HG02852 (cell line): ENCODE results near the gene E2F6.

Experiments used
- ATAC-seq: cut with Tn5 transposase; IDR thresholded peaks from one replicate; pipeline ENCODE4 v1.9.1; 2021; ENCODE audit warnings: mild to moderate bottlenecking, moderate library complexity; ENCODE audit not compliant: unreplicated experiment

The E2F6 gene

DNA sequence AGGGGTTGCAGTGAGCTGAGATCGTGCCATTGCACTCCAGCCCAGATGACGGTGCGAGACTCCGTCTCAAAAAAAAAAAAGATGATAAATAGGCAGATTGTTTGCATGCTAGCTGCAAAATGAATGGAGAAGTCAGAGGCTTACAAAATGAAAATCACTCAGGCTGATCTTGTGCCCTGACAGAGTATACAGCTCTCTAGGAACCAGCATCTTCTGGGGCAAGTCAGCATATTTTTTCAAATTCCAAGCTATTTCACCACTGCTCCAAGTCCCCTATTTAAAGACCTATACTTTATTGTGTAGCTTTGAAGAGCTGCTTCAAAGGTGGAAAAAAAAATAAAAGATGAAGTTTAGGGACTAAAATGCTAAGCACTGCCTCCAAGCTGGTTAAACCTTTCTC is 6.1 kb downstream of the E2F6 start:
- ATAC-seq: no peak

DNA sequence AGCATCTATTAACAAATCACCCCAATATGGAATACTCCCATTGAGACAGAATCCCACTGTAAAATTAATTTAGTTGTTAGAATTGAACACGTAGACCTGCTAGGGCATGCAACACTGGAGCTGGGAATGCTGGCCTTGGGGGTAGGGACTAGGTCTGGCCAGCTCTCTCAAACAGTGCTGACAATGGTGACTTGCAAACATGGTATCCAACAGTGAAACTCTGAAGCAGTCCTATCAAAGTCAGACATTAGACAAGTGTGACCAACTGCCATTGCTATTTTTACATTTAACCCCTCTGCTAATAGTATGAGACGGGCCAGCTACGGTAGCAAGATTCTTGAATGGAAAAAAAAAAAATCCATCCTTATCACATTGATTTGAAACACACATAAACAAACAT is 7.2 kb downstream of the E2F6 start:
- no peak for ATAC-seq

DNA sequence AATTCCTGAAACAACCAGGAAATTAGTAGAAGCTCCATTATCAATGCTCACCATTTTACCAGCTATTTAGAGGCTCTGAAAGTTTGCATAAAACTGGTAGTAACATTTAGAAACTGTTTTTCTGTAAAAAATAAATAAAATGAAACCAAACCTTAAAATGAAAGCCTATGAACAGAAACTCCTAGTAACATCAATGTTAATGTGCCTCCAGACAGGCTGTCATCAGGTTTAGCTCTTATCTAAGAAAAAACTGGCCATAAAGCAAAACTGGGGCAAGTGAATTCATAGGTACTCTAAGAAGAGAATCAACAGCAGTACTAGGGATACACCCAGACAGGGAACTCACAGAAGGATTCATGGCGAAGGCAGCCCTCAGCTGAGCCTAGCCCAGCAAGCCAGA is 8.0 kb downstream of the E2F6 start:
- no peak for ATAC-seq

GRCh38 chr2:11456251-11456650 is 9.7 kb downstream of the E2F6 start:
- ATAC-seq: no peak

DNA sequence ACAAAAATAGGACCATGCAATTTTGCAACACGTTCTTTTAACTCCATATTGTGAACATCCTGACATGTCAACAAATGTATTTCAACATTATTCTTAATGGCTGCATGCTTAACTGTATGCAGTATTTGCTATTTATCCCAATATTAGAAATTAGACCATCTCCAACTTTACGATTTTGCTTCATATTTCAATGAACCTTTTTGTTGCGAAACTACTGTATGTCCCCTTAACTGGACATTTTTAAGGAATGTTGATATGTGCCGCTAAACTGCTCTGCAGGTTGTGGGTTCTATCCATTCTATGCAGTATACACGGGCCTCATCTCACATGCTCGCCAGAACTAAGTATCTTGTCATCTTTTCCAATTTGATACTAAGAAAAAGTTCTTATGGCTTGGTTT is 11.1 kb downstream of the E2F6 start:
- no peak for ATAC-seq

DNA sequence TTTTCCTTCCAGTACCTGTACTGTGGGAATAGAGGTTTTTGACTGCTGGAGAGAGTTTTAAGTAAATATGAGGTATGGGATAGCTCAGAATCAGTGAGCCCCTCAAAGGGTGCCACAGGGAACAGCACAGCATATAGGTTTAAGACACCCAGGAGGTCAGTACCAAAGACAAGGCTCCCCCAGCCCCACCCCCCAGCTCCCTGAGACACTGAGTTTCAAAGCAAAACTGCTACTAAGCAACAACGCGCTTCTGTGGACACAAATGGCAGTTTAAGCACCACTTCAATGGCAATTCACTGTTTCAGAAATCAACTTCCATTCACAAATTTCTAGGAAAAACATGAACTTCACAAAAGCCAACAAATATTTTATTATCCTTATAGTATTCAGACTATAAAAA is 15.2 kb downstream of the E2F6 start:
- no peak for ATAC-seq

GRCh38 chr2:11446733-11447248 is 19.2 kb downstream of the E2F6 start:
- ATAC-seq: no peak

DNA sequence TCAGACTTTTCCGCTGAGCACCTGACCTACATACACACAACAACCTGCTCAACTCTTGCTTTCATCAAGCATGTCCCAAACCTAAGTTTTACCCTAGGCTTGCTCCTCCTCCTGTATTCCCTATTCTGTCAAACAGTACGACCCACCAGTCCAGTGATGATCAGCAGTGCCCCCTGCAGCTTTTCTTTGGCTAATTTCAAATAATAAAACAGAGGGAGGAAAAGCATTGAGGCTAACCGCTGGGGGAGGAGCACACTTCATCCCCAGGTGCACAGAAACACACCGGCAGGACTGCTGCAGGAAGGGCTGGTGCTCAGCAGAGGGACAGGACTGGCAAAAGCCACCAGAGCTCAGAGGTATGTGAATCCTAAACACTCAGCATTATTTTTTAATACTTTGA is 21.2 kb downstream of the E2F6 start:
- ATAC-seq: no peak

GRCh38 chr2:11438555-11439080 is 27.3 kb downstream of the E2F6 start:
- no peak for ATAC-seq

DNA sequence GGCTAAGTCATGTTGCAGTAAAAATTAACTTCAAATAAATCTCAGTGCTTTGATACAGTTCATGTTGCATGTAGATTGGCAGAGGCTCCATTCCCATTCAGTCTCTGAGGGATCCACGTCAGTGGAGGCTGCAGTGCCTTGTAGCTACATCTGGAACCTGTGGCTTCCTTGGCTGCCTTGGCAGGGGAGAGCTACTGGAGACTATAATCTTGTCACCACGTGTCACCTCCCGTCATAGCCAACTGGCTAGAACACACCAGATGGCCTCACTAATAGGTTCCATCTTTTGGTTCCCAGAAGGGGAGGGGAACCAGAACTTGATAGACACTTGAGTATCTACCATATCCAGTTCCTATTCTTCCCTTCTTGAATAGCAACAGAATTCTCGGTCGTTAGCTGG is 28.4 kb downstream of the E2F6 start:
- ATAC-seq: no peak

DNA sequence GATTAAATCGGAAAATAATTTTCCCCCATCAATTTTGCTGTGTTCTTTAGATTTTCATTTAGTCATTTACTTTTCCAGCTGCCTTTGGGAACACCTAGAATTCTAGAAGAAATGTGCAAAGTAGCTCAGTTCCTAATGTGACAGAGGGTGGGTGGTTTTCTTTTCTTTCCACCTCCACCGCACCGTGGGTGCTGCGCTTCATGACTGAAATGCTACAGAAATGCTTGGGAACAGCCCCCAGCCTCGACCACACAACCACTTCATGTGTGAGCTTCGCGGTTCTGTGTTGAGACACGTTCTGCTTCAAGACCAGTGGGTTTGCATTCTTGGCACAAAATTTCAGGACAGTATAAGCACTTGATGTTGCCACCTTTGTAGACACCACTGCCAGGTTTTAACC is 30.9 kb downstream of the E2F6 start:
- no peak for ATAC-seq

GRCh38 chr2:11434443-11434842 is 31.5 kb downstream of the E2F6 start:
- no peak for ATAC-seq

DNA sequence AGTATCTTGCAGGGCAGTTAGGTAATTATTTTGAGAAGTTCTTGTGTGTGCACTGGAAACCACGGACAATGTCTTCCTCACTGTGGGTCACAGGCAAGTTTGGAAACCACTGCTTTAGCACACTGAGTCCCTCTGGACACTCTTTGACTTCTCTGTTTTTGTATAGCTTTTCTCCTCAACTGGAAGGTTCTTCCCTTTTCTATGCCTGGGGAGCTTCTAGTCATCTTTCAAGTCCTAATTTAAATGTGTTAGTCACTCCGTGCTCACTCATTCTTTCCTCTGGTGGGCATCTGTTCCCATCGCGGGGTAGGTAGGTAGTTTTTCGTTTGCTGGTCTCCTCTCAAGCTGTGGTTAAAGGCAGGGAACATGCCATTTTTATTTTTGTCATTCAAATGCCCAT is 32.1 kb downstream of the E2F6 start:
- ATAC-seq: no peak

GRCh38 chr2:11430729-11431128 is 35.2 kb downstream of the E2F6 start:
- no peak for ATAC-seq

GRCh38 chr2:11427224-11427623 is 38.7 kb downstream of the E2F6 start:
- no peak for ATAC-seq

DNA sequence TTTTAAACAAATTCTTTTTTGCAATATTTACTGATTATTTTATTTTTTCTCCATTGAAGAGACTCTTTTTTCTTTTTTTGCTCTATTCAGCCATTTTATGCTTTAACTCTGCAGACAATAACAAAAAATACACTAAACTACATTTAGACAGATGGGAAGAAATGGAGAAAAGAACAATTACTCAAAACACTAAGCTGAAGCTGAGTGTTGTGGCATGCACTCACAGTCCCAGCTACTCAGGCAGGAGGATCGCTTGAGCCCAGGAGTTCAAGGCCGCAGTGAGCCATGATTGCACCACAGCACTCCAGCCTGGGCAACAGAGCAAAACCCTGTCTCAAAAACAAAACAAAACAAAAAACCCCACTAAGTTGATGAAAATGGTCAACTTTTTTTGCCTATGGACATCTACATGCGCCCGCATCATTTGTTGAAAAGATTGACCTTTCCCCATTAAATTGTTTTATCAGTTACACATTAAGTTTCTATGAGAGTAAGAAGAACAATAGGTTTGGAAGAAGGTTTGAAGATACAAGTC is 43.0 kb downstream of the E2F6 start:
- no peak for ATAC-seq

- ATAC-seq: no peak
Measured at GRCh38 chr2:11422491-11422865, 43.5 kb downstream of the E2F6 start.

- ATAC-seq: no peak
Measured at GRCh38 chr2:11421863-11422490, 44.0 kb downstream of the E2F6 start.

DNA sequence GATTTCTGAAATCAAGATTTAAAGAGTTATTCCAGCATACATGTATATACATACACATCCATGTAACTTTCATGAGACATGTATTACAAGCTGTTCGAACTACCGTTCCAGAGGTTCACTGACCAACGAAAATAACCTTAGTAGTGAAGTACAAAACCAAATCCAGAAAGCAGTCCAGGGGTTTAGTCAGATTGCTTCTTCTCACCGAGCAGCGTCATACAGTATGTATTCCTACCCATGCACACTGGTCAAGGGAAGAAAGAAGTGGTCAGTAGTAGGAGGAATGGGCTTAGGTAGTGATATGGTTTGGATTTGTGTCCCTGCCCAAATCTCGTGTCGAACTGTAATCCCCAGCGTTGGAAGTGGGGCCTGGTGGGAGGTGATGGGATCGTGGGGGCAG is 45.3 kb downstream of the E2F6 start:
- no peak for ATAC-seq

DNA sequence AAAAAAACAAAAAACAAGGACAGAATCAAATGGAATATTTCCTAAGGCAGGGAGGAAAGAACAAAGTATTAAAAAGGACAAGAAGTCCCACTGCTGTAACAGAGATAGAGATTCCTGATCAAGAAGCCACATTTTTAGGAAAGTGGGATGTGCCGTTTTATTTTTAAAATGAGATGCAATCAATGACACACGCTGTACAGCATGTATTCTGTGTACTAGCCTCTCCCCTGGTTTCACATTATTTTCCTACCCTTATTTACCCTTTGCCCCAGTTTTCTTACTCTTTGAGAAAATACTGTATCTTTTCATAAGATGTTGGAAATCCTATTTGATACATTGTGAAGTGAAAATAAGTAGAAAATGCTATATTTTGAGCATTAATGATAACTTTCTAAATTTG is 45.8 kb downstream of the E2F6 start:
- no peak for ATAC-seq

GRCh38 chr2:11419781-11420180 is 46.2 kb downstream of the E2F6 start:
- ATAC-seq: no peak

DNA sequence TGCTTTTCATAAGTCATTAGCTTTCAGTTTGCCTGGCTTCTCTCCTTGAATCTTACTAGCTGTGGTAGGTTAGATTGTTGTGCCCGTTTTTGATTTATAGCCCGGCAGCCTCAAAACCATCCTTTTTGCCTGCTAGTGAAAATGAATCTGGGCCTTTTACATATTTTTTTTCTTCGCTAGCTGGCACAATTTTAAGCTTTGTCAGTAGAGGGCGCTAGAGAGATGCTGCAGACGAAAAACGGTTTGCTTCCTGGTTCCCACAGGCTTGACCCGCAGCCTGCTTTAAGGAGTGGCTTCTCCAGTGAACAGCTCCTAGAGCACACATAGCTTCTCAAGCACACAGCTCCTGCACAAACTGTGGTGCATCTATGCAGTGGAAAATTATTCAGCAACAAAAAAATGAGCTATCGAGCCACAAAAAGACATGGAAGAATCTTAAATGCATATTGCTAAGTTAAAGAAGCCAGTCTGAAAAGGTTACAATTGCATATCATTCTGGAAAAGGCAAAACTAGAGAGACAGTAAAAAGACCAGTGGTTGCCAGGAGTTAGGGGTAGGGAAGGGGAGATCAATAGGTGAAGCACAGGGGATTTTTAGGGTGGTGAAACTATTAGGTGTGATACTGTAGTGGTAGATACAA is 47.9 kb downstream of the E2F6 start:
- no peak for ATAC-seq
